Measurements from ENCODE around the gene RBM20. TPM values are rescaled to one million over a fixed set of nuclear protein-coding genes. Genes with fewer than 3 reads are reported as not detected.
"Not testable (repeated sequence)": the region's sequence is repeated elsewhere in the genome, so short reads cannot be mapped to it uniquely, and the experiment has no call there.

The RBM20 gene
- total RNA-seq, 2 donors from 2014 or later = 0.06 to 0.20 TPM

DNA sequence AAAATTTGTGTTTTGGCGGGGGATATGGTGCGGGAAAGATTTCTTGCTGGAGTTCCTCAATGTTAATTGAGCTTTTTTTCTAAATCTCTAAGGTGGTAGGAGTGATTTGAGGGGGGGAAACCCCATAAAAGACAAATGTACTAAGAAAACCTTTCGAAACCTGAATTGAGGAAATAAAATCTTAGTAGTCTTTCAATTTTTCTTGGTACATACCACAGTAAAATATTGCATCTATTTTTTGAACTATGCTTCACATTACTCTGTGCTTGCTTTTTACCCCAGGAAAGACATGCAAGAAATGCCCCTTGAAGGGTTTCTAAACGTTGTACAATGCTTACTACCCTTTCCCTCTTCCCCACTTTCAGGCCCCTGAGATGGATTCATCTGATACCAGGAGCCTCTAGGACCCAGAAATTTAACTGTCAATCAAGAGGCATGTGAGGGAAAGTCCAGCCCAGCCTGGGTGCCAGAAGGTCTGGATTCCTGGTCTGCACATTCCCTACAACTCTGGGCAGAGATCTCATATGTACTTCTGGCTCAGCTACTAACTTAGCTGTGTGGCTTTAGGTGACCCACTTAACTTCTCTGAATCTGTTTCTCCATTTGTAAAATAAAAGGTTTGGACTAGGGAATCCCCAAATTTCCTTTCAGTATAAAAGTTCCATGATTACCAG is 221.8 kb downstream of the RBM20 start:
- peak overlapping the region in 1 of 2 donors; percentile 96 for H3K27ac Mint-ChIP-seq
- no peak for DNase-seq (ENCODE audit: low spot score in 2 of 2)
- ATAC-seq = peak in 1 of 2 donors; percentile 4
- H3K9me3 Mint-ChIP-seq = peaks cover 0 to 19% of the 10 kb centered on the region in 2 donors
- peaks cover 16 to 21% of the 10 kb centered on the region in 2 donors for H3K36me3 Mint-ChIP-seq

DNA sequence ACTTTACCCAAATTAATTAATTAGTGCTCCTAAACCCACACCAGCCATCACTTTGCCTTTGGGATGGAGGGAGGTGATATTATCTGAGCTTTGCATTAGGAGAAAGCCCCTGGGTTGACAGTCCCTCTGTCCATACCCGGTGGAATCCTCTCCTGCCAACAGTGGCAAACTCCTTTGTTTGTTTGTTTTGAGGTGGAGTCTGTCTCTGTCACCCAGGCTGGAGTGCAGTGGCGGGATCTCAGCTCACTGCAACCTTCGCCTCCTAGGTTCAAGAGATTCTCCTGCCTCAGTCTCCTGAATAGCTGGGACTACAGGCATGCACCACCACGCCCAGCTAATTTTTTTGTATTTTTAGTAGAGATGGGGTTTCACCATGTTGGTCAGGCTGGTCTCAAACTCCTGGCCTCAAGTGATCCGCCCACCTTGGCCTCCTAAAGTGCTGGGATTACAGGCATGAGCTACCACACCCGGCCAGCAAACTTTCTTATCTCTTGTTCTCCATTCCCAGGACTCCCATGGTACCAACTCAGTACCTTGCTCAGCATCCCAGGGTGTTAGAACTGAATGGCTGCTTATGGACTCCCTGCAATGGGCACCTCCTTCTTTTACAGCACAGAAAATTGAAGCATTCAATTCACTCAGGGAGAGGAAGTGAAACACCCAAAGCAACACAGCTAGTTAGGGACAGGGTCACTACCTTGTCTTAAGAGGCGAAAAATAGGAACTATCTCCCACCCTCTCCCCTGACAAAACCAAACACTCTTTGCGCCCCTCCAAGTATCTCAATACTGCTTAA is 223.1 kb downstream of the RBM20 start:
- DNase-seq (ENCODE audit: low spot score in 2 of 2); ATAC-seq: not testable (repeated sequence)
- Mint-ChIP-seq H3K36me3 (peaks cover 11 to 27% of the 10 kb centered on the region in 2 donors), H3K27ac (peak overlapping the region; percentile 72 to 93), H3K9me3 (peaks cover 0 to 19% of the 10 kb centered on the region in 2 donors)

- peaks cover 11 to 27% of the 10 kb centered on the region in 2 donors for H3K36me3 Mint-ChIP-seq
- peak overlapping the region; percentile 72 to 93 for H3K27ac Mint-ChIP-seq
- DNase-seq (ENCODE audit: low spot score in 2 of 2) (no peak), ATAC-seq (no peak)
- peaks cover 0 to 16% of the 10 kb centered on the region in 2 donors for H3K9me3 Mint-ChIP-seq
These were observed 223.8 kb downstream of the RBM20 start for GRCh38 chr10:110867807-110868465.

GRCh38 chr10:110868981-110869380 is 224.8 kb downstream of the RBM20 start:
- H3K9me3 Mint-ChIP-seq = peaks cover 0 to 9% of the 10 kb centered on the region in 2 donors
- peak overlapping the region; percentile 81 to 93 for H3K27ac Mint-ChIP-seq
- peaks cover 12 to 27% of the 10 kb centered on the region in 2 donors for H3K36me3 Mint-ChIP-seq
- ATAC-seq (no peak), DNase-seq (ENCODE audit: low spot score in 2 of 2) (no peak)

DNA sequence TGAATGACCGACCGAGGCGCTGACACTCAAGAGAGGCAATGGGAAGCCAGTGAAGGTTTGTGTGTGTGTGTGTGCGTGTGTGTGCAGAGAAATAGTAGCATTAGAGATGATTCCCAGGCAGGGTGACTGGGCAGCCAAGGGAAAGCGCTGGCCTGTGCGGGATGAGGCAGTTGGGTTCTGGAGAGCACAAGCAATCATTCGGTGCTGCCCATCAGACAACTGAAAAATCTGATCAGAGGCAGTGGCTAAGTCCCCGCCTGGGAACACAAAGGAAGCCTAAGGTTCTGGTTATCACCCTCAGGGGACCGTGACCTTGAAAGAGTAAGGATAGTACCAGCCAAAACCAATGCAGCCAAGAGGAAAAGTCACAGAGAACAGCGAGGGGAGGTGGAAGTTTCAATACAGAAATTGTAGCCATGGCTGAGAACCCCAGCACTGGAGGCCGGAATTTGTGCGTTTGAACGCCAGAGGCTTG is 226.7 kb downstream of the RBM20 start:
- Mint-ChIP-seq H3K9me3 (peaks cover 0 to 9% of the 10 kb centered on the region in 2 donors), H3K27ac (peak overlapping the region; percentile 93 to 94), H3K36me3 (peaks cover 9 to 22% of the 10 kb centered on the region in 2 donors)
- no peak for DNase-seq (ENCODE audit: low spot score in 2 of 2)
- ATAC-seq = no peak

DNA sequence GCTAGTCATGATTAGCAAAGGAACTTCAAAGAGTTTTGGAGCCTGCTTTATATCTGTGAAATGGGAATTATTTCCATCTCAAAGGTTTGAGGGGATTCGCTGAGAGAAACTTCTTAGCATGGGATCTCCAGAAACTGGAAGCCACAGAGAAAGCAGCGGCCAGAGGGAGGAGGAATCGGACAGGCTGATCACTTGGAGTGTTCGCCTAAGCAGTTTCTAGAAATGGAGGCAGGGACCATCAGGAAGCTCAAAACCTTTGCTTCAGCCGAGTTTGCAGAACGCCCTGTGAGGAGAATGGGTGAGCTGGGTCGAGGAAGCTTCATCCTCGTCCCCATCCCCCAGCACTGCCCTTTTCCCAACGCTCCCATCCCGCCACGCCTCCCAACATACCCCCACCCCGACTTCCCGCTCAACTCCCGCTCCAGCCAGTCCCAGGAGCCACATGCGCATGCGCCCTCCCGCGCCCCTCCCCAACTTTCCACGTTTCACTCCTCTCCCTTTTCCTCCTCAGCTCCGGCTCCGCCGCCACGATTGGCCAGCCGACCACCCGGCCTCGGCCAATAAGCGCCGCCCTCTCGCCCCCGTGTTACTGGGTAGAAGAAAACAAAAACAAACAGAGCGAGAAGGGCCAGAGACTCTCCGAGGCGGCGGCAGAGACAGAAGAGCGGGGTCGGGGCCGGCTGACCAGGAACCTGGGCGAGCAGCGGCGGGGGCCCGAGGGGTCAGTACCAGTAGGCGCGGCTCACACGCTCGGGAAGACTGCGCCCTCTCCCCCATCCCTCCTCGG is 227.4 kb downstream of the RBM20 start, which contains the start of gene PDCD4:
PDCD4 (plus strand) TSS at position 631 of the 787 bp plus-strand sequence. CDS start 4,100 bp downstream, outside the sequence.
- DNase-seq (ENCODE audit: low spot score in 2 of 2) = peak; percentile 92 to 97
- peak; percentile 86 to 87 for ATAC-seq
- peak within 1 kb of the TSS; percentile 93 to 97 for H3K27ac Mint-ChIP-seq
- peaks cover 0 to 9% of the 10 kb centered on the region in 2 donors for H3K9me3 Mint-ChIP-seq
- peaks cover 9 to 22% of the 10 kb centered on the region in 2 donors for H3K36me3 Mint-ChIP-seq

DNA sequence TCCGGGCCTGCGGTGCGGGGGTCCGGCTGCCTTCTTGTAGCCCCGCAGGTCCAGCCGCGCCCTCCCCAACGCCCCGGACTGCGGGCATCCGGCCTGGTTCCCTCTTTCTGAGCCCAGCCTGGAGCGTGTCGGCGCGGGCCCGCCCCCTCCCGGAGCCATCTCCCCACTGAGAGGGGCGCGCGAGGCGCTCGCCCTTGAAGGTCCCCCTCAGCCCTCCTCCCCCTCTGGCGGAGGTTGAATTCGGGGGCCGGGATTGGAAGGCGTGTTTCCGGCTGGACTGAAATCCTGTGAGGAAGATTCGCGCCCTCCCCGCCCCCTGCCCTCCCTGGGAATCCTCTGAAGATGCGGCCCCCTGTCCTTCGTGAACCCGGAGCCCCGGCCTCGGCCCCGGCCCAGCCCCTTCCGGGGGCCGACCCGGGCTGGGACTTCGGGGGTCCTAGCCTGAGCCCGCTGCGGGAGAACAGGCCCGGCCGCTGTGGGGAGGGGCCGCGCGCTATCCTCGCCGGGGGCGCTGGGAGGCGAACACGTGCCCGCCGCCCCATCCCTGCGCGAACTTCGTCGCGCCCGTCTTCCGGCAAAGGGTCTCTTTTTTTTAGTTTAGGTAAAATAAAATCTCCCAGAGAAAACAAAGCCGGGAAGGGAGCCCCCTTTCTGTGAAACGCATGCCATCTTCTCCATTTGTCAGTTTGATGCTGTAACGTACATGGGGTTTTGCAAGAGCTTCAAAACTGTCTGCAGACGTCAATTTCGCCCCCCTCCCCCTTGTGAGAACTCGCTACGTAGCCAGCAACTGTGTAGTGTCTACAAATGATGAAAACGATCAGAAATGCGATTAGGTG is 228.2 kb downstream of the RBM20 start:
- DNase-seq (ENCODE audit: low spot score in 2 of 2) (peak; percentile 64 to 74), ATAC-seq (peak; percentile 75 to 79)
- Mint-ChIP-seq H3K36me3 (peaks cover 9 to 22% of the 10 kb centered on the region in 2 donors), H3K9me3 (peaks cover 0 to 9% of the 10 kb centered on the region in 2 donors), H3K27ac (peak overlapping the region; percentile 93 to 97)

GRCh38 chr10:110872984-110873923 is 229.1 kb downstream of the RBM20 start:
- Mint-ChIP-seq H3K27ac (peak overlapping the region; percentile 93 to 97), H3K9me3 (peaks cover 0 to 9% of the 10 kb centered on the region in 2 donors), H3K36me3 (peaks cover 15 to 22% of the 10 kb centered on the region in 2 donors)
- ATAC-seq (no peak), DNase-seq (ENCODE audit: low spot score in 2 of 2) (no peak)

GRCh38 chr10:110873951-110874350 is 229.8 kb downstream of the RBM20 start:
- peaks cover 15 to 22% of the 10 kb centered on the region in 2 donors for H3K36me3 Mint-ChIP-seq

DNA sequence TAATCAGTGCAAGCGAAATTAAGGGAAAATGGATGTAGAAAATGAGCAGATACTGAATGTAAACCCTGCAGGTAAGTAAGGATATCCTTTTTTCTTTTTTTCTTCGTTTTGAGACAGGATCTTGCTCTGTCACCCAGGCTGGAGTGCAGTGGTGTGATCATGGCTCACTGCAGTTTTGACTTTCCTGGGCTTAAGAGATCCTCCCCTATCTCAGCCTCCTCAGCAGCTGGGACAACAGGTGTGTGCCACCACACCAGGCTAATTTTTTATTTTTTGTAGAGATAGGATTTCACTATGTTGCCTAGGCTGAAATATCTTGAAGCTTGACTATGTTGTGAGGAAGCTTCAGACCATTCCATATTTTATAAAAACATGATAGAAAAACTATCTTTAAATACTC is 231.9 kb downstream of the RBM20 start:
- Mint-ChIP-seq H3K9me3 (no peaks in the 10 kb centered on the region), H3K27ac (no peak overlapping the region), H3K36me3 (peaks cover 7 to 16% of the 10 kb centered on the region in 2 donors)
- ATAC-seq = no peak
- no peak for DNase-seq (ENCODE audit: low spot score in 2 of 2)

More at GRCh38 chr10:110873951-110874350, 229.8 kb downstream of the RBM20 start:
- Mint-ChIP-seq H3K9me3 (peaks cover 0 to 9% of the 10 kb centered on the region in 2 donors), H3K27ac (peak overlapping the region; percentile 13 to 93)
- ATAC-seq (no peak), DNase-seq (ENCODE audit: low spot score in 2 of 2) (no peak)

- H3K36me3 Mint-ChIP-seq = peaks cover 2 to 20% of the 10 kb centered on the region in 2 donors
- DNase-seq (ENCODE audit: low spot score in 2 of 2) = no peak
- no peak for ATAC-seq
- H3K27ac Mint-ChIP-seq = no peak overlapping the region
- no peaks in the 10 kb centered on the region for H3K9me3 Mint-ChIP-seq
These were observed 232.7 kb downstream of the RBM20 start for GRCh38 chr10:110876788-110877187.

DNA sequence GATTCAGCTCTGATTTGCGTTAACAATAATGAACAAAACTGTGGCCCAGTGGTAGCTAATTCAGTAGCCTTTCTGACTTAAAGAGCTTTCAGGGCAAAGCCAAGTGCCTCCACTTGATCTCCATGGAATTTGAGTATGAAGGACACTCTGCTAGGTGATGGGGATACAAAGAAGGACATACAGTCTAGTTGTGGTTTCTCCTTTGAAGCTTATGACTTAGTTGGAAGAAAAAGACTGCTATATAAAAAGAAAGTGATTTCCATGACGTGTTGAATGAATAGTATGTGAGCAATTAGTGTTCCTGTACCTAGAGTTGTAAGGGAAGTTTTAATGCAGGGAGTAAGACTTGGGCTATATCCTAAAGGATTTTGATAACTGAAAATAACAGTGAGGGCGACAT is 235.9 kb downstream of the RBM20 start:
- no peaks in the 10 kb centered on the region for H3K9me3 Mint-ChIP-seq
- H3K36me3 Mint-ChIP-seq = peaks cover 5 to 32% of the 10 kb centered on the region in 2 donors
- ATAC-seq (peak; percentile 44 to 78), DNase-seq (ENCODE audit: low spot score in 2 of 2) (no peak)
- peak overlapping the region; percentile 15 to 28 for H3K27ac Mint-ChIP-seq

GRCh38 chr10:110881247-110881646 is 237.1 kb downstream of the RBM20 start:
- Mint-ChIP-seq H3K27ac (peak overlapping the region in 1 of 2 donors; percentile 48), H3K9me3 (no peaks in the 10 kb centered on the region), H3K36me3 (peaks cover 5 to 35% of the 10 kb centered on the region in 2 donors)
- DNase-seq (ENCODE audit: low spot score in 2 of 2) (no peak), ATAC-seq (no peak)

GRCh38 chr10:110881905-110882304 is 237.8 kb downstream of the RBM20 start:
- DNase-seq (ENCODE audit: low spot score in 2 of 2) = no peak
- Mint-ChIP-seq H3K9me3 (no peaks in the 10 kb centered on the region), H3K27ac (no peak overlapping the region), H3K36me3 (peaks cover 5 to 35% of the 10 kb centered on the region in 2 donors)
- ATAC-seq = no peak

All from activated naive CD4-positive, alpha-beta T cell treated with anti-CD3 and anti-CD28 coated beads, Interleukin-2, amount 50 U/mL, for 72 hours (primary cell).